ENCODE measurements around the gene KRT80. TPM values are rescaled to one million over a fixed set of nuclear protein-coding genes. Genes with fewer than 3 reads are reported as not detected.
A peak's percentile ranks its signal among the peaks of the same experiment; 100 is the strongest.

The KRT80 gene
- total and polyA plus RNA-seq, 2 donors from 2014 or later, result 1.0 to 12.3 TPM

- Histone ChIP-seq H3K9me3 (ENCODE audit: control insufficient read depth in 2 of 3, insufficient read depth in 1 of 3, low read length in 3 of 3) (no peaks in the 10 kb centered on the region), H3K4me1 (ENCODE audit: control insufficient read depth in 2 of 3, insufficient read depth in 2 of 3, low read depth in 1 of 3, low read length in 3 of 3) (peaks cover 0 to 2% (median 0%) of the 10 kb centered on the region in 3 donors), H3K9ac (ENCODE audit: low read length in 3 of 3) (no peak overlapping the region), H3K36me3 (ENCODE audit: control insufficient read depth in 2 of 3, insufficient read depth in 3 of 3, low read length in 3 of 3) (no peaks in the 10 kb centered on the region), H3K27me3 (ENCODE audit: control insufficient read depth, insufficient read depth, low read length) (no peaks in the 10 kb centered on the region), H3K27ac (ENCODE audit: low read depth in 2 of 2, low read length in 2 of 2) (no peak overlapping the region), H3K4me3 (ENCODE audit: low read length in 3 of 3) (no peak overlapping the region)
- TF ChIP-seq CTCF (IDR thresholded peaks at IDR 0.05; ENCODE audit: borderline replicate concordance, extremely low read depth, insufficient read depth), result no peak
- FAIRE-seq (no peak), DNase-seq (no peak)
- intact Hi-C loops (cut with DNase I), result no loop called here
Measured at GRCh38 chr12:52178984-52179383, 12.8 kb downstream of the KRT80 start.

- H3K4me3 ChIP-seq (ENCODE audit: low read length in 3 of 3), result no peak overlapping the region
- DNase-seq, result no peak
- peaks cover 0 to 2% (median 0%) of the 10 kb centered on the region in 3 donors for H3K4me1 ChIP-seq (ENCODE audit: control insufficient read depth in 2 of 3, insufficient read depth in 2 of 3, low read depth in 1 of 3, low read length in 3 of 3)
- no peak overlapping the region for H3K27ac ChIP-seq (ENCODE audit: low read depth in 2 of 2, low read length in 2 of 2)
- FAIRE-seq, result no peak
- no peak overlapping the region for H3K9ac ChIP-seq (ENCODE audit: low read length in 3 of 3)
- H3K36me3 ChIP-seq (ENCODE audit: control insufficient read depth in 2 of 3, insufficient read depth in 3 of 3, low read length in 3 of 3), result no peaks in the 10 kb centered on the region
- intact Hi-C loops (cut with DNase I), result no loop called here
- no peaks in the 10 kb centered on the region for H3K27me3 ChIP-seq (ENCODE audit: control insufficient read depth, insufficient read depth, low read length)
- TF ChIP-seq CTCF (IDR thresholded peaks at IDR 0.05; ENCODE audit: borderline replicate concordance, extremely low read depth, insufficient read depth), result no peak
- H3K9me3 ChIP-seq (ENCODE audit: control insufficient read depth in 2 of 3, insufficient read depth in 1 of 3, low read length in 3 of 3), result no peaks in the 10 kb centered on the region
Measured at GRCh38 chr12:52178443-52178842, 13.4 kb downstream of the KRT80 start.

GRCh38 chr12:52175371-52176350, 16.2 kb downstream of the KRT80 start:
- TF ChIP-seq CTCF (IDR thresholded peaks at IDR 0.05; ENCODE audit: borderline replicate concordance, extremely low read depth, insufficient read depth), result peak; percentile 20
- no peak overlapping the region for H3K4me3 ChIP-seq (ENCODE audit: low read length in 3 of 3)
- H3K4me1 ChIP-seq (ENCODE audit: control insufficient read depth in 2 of 3, insufficient read depth in 2 of 3, low read depth in 1 of 3, low read length in 3 of 3), result peaks cover 0 to 2% (median 0%) of the 10 kb centered on the region in 3 donors
- intact Hi-C loops (cut with DNase I), result no loop called here
- DNase-seq (peak in 2 of 5 donors; percentile 36 to 76), FAIRE-seq (no peak)
- peak overlapping the region; percentile 72 to 76 for H3K27ac ChIP-seq (ENCODE audit: low read depth in 2 of 2, low read length in 2 of 2)
- H3K9me3 ChIP-seq (ENCODE audit: control insufficient read depth in 2 of 3, insufficient read depth in 1 of 3, low read length in 3 of 3), result no peaks in the 10 kb centered on the region
- no peak overlapping the region for H3K9ac ChIP-seq (ENCODE audit: low read length in 3 of 3)
- H3K36me3 ChIP-seq (ENCODE audit: control insufficient read depth in 2 of 3, insufficient read depth in 3 of 3, low read length in 3 of 3), result no peaks in the 10 kb centered on the region
- no peaks in the 10 kb centered on the region for H3K27me3 ChIP-seq (ENCODE audit: control insufficient read depth, insufficient read depth, low read length)
